Upper lobe of left lung (tissue), 6 donors: ENCODE data around the gene TCEAL9. TPM values are rescaled to one million over a fixed set of nuclear protein-coding genes. Genes with fewer than 3 reads are reported as not detected.

ENCODE experiments used
- ATAC-seq, 2 donors: fragments of 200-7000 bp; cut with Tn5 transposase; one replicate each; pipeline ENCODE4 v1.9.1; 2022; ENCODE audit warnings: mild to moderate bottlenecking in 2 of 2, moderate library complexity in 2 of 2; ENCODE audit not compliant: low FRiP score in 2 of 2
- DNase-seq, 2 donors: peaks; one replicate each; pipeline ENCODE4 v3.0.0-alpha.2; 2019 to 2020
- H3K27ac ChIP-seq, 4 donors: fragments of 200-600 bp; sonication (generic); one replicate each; pipeline ENCODE4 v1.5.1; 2016 to 2019
- H3K27me3 ChIP-seq, 4 donors: fragments of 200-600 bp; sonication (generic); one replicate each; pipeline ENCODE4 v1.5.1; 2017 to 2019
- H3K36me3 ChIP-seq, 4 donors: fragments of 200-600 bp; sonication (generic); one replicate each; pipeline ENCODE4 v1.5.1; 2016 to 2019
- H3K4me1 ChIP-seq, 4 donors: fragments of 200-600 bp; sonication (generic); one replicate each; pipeline ENCODE4 v1.5.1; 2018 to 2019
- H3K4me3 ChIP-seq, 4 donors: fragments of 200-600 bp; sonication (generic); one replicate each; pipeline ENCODE4 v1.5.1; 2017 to 2019; ENCODE audit warnings: mild to moderate bottlenecking in 2 of 4, moderate library complexity in 1 of 4
- H3K9me3 ChIP-seq, 4 donors: fragments of 200-600 bp; sonication (generic); one replicate each; pipeline ENCODE4 v1.5.1; 2018 to 2019
- EP300 ChIP-seq, 4 donors: sonication (generic); formaldehyde crosslinking; IDR thresholded peaks; one replicate each; pipeline ENCODE4 v1.5.1; 2017; ENCODE audit warnings: antibody characterized with exemption in 4 of 4, control low read depth in 2 of 4
- POLR2A ChIP-seq, 4 donors: fragments of 450-650 bp; IDR thresholded peaks; one replicate each; pipeline ENCODE4 v1.5.1; 2016 to 2017; ENCODE audit warnings: antibody characterized with exemption in 4 of 4, mild to moderate bottlenecking in 2 of 4
- POLR2AphosphoS5 ChIP-seq, 2 donors: sonication (generic); formaldehyde crosslinking; IDR thresholded peaks; one replicate each; pipeline ENCODE4 v1.5.1; 2017; ENCODE audit warnings: antibody characterized with exemption in 2 of 2
- WGBS, 2 donors: methylation state at CpG; one replicate each; pipeline ENCODE4 v1.1.5; 2017 to 2018; 5-methylcytosine and 5-hydroxymethylcytosine counted together
- total RNA-seq, 6 donors: library from RNA; depleted of rRNA in 4 of 6; stranded (reverse); fragments of >200 nt in 4 of 6; gene quantifications; one replicate each; pipeline versions ENCODE4 v1.1.0 to v1.2.1, GENCODE V29; 2016 to 2021
- TF ChIP-seq, protein P1 (sequence below), 6 experiments: fragments of 450-650 bp in 4 of 6; fragments of 200-600 bp in 2 of 6; sonication (generic) in 2 of 6; IDR thresholded peaks; one replicate each; pipeline ENCODE4 v1.5.1; 2016 to 2019; ENCODE audit warnings: antibody characterized with exemption in 6 of 6
- donor health status: DM: no; HTN: no; CAD: no; lungs with moderate emphysema.
- donor health status: DM: no; HTN: yes; CAD: no; lungs with severe emphysema.

Gene TCEAL9
- total RNA-seq, 6 donors from 2014 or later: 32.2 to 92.7 (median 36.4) TPM

DNA sequence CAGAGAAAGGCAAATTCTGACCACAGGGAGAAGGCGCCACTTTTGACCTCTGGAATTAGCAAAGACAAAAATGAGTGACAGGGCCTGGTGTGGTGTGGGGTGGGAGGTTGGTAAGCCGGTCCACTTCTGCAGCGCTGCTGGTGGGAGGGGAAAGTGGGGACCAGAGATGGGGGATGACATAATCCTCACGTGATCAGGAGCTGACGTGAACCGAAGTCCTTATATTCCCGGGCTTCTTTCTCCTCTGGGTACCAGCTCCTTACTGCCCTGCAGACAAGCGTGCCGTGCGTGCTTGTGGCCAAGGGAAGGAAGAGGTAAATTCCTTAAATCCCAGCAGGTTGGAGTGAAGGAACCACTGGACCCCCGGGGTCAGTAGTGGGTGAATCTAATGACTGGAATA, 26.3 kb upstream of the TCEAL9 start, which contains the start of gene TCEAL7:
TCEAL7 (plus strand) TSS at position 249 of the 400 bp plus-strand sequence. CDS start 1,165 bp downstream, outside the sequence.
- ATAC-seq: peak in 1 of 2 donors; percentile 68
- no peak within 1 kb of the TSS for H3K27ac ChIP-seq
- WGBS, 2 donors: 48 to 59% methylated on average over 7 to 11 of the region's 11 CpGs

DNA sequence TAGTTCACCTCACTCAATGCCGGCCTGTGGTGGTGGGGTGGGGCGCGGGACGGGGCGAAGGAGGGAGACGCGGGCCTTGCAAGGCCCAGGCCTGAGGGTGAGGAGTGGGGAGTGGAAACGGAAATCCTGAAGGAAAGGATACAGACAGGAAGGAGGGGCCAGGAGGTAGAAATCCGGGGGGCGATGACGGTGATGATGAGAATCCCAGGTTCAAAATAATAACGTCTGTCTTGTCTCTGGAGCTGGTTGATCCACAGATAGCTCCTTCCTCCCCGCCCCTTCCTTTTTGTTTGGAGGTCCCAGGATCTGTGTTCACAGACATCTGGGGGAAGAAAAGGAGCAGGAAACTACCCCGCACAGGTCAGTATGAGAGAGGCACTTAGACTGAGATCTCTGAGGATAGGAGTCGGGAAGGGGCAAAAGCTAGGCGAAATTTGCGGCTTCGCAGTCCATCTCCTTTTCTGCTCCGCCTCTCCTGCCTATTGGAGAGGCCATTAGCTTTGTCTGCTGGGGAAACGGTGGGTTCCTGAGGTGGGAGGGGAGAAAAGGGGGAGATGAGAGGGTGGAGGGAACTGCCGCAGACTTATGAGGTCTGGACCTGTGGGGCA, 25.5 kb upstream of the TCEAL9 start:
- Histone ChIP-seq H3K9me3 (no peaks in the 10 kb centered on the region), H3K36me3 (no peaks in the 10 kb centered on the region), H3K27me3 (no peaks in the 10 kb centered on the region), H3K27ac (no peak overlapping the region), H3K4me1 (no peaks in the 10 kb centered on the region), H3K4me3 (peak overlapping the region in 2 of 4 donors; percentile 15 to 29)
- ATAC-seq (peak in 1 of 2 donors; percentile 19), DNase-seq (peak in 1 of 2 donors; percentile 29)
- TF ChIP-seq POLR2A (IDR thresholded peaks at IDR 0.05) (no peak), EP300 (IDR thresholded peaks at IDR 0.05) (no peak), POLR2AphosphoS5 (IDR thresholded peaks at IDR 0.05) (no peak)
- TF ChIP-seq, protein P1, sequence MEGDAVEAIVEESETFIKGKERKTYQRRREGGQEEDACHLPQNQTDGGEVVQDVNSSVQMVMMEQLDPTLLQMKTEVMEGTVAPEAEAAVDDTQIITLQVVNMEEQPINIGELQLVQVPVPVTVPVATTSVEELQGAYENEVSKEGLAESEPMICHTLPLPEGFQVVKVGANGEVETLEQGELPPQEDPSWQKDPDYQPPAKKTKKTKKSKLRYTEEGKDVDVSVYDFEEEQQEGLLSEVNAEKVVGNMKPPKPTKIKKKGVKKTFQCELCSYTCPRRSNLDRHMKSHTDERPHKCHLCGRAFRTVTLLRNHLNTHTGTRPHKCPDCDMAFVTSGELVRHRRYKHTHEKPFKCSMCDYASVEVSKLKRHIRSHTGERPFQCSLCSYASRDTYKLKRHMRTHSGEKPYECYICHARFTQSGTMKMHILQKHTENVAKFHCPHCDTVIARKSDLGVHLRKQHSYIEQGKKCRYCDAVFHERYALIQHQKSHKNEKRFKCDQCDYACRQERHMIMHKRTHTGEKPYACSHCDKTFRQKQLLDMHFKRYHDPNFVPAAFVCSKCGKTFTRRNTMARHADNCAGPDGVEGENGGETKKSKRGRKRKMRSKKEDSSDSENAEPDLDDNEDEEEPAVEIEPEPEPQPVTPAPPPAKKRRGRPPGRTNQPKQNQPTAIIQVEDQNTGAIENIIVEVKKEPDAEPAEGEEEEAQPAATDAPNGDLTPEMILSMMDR (IDR thresholded peaks at IDR 0.05): no peak
- WGBS, 2 donors: 19 to 32% methylated on average over 21 of the region's 21 CpGs

More for the DNA sequence above, 26.3 kb upstream of the TCEAL9 start, which contains the start of gene TCEAL7:
- no peak for DNase-seq
- Histone ChIP-seq H3K9me3 (no peaks in the 10 kb centered on the region), H3K36me3 (no peaks in the 10 kb centered on the region), H3K4me3 (peak within 1 kb of the TSS in 3 of 4 donors; percentile 11 to 29 (median 15)), H3K27me3 (no peaks in the 10 kb centered on the region), H3K4me1 (no peaks in the 10 kb centered on the region)
- TF ChIP-seq, protein P1 (IDR thresholded peaks at IDR 0.05): no peak
- TF ChIP-seq POLR2AphosphoS5 (IDR thresholded peaks at IDR 0.05) (no peak), EP300 (IDR thresholded peaks at IDR 0.05) (no peak)

DNA sequence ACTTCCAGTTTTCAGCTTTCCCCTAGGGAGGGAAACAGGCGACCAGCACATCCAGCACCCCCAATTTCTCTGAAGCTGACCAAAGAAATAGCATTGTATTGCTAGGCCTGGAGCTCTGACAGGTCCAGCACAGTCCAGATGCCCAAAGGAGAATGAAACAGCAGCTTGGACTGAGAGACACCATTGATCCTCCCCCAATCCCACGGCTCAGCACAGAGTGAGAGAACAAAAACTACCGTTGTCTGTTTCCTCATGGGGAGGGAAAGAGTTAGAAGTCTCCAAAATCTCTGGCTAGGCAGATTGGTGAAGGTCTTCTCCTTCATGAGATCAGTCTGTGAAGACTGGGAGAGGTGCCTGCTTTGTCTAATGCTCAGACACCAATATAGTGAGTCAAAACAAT, 17.6 kb upstream of the TCEAL9 start:
- 44 to 78% methylated on average over 2 to 3 of the region's 3 CpGs for WGBS, 2 donors
- DNase-seq (no peak), ATAC-seq (no peak)
- Histone ChIP-seq H3K27ac (no peak overlapping the region), H3K4me3 (no peak overlapping the region), H3K4me1 (no peaks in the 10 kb centered on the region), H3K27me3 (no peaks in the 10 kb centered on the region), H3K9me3 (no peaks in the 10 kb centered on the region), H3K36me3 (no peaks in the 10 kb centered on the region)
- TF ChIP-seq, protein P1 (IDR thresholded peaks at IDR 0.05): no peak
- TF ChIP-seq EP300 (IDR thresholded peaks at IDR 0.05) (no peak), POLR2AphosphoS5 (IDR thresholded peaks at IDR 0.05) (no peak), POLR2A (IDR thresholded peaks at IDR 0.05) (no peak)

DNA sequence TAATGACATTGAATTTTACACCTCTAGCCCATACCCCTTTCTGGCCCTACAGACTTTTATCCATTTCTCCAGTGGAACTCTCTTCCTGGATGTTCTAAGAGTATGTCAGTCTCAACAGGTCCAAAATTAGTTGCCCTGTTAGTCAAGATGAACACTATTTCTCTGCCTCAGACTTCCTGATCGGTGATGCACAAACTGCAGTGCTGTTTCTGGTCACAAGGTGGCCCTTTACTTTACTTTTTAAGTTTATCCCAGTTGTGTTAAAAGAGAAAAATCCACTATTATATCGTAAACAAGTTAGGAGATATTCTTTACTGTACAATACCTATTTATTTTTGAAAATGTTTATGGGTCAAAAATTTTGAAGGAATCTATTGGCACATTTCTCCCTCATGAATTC, 13.2 kb upstream of the TCEAL9 start:
- 4 to 19% methylated on average over 2 of the region's 2 CpGs for WGBS, 2 donors
- H3K9me3 ChIP-seq: no peaks in the 10 kb centered on the region
- H3K36me3 ChIP-seq: no peaks in the 10 kb centered on the region
- TF ChIP-seq EP300 (IDR thresholded peaks at IDR 0.05) (no peak), POLR2A (IDR thresholded peaks at IDR 0.05) (no peak), POLR2AphosphoS5 (IDR thresholded peaks at IDR 0.05) (no peak)
- TF ChIP-seq, protein P1 (IDR thresholded peaks at IDR 0.05): peak; percentile 55 to 64 (median 62)
- no peak overlapping the region for H3K27ac ChIP-seq
- no peaks in the 10 kb centered on the region for H3K4me1 ChIP-seq
- no peaks in the 10 kb centered on the region for H3K27me3 ChIP-seq
- H3K4me3 ChIP-seq: no peak overlapping the region
- DNase-seq (no peak), ATAC-seq (peak in 1 of 2 donors; percentile 56)

DNA sequence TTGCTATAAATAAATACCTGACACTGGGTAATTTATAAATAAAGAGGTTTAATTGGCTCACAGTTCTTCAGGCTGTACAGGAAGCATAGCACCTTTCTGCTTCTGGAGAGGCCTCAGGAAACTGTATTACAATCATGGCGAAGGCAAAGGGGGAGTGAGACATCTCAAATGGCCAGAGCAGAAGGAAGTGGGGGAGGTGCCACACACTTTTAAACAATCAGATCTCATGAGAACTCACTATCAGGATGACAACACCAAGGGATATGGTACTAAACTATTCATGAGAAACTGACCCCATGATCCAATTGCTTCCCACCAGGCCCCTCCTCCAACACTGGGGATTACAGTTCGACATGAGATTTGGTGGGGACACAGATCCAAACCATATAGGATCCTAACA, 11.7 kb upstream of the TCEAL9 start:
- no peaks in the 10 kb centered on the region for H3K36me3 ChIP-seq
- 49 to 78% methylated on average over 2 of the region's 2 CpGs for WGBS, 2 donors
- no peaks in the 10 kb centered on the region for H3K9me3 ChIP-seq
- no peaks in the 10 kb centered on the region for H3K4me1 ChIP-seq
- H3K27ac ChIP-seq: no peak overlapping the region
- no peak for DNase-seq
- no peak for ATAC-seq
- H3K27me3 ChIP-seq: no peaks in the 10 kb centered on the region
- no peak overlapping the region for H3K4me3 ChIP-seq
- TF ChIP-seq POLR2AphosphoS5 (IDR thresholded peaks at IDR 0.05): no peak
- TF ChIP-seq, protein P1 (IDR thresholded peaks at IDR 0.05): no peak
- TF ChIP-seq EP300 (IDR thresholded peaks at IDR 0.05): no peak
- TF ChIP-seq POLR2A (IDR thresholded peaks at IDR 0.05): no peak
